GM23248 (cell line): ENCODE data around the gene EVI5L.

Experiments used
- EZH2 ChIP-seq: fragments of 200-600 bp; sonication (generic); IDR thresholded peaks from 2 replicates; pipeline ENCODE4 v1.6.1; 2018; ENCODE audit warnings: antibody characterized with exemption, mild to moderate bottlenecking; ENCODE audit not compliant: insufficient read depth, poor library complexity, severe bottlenecking
- EZH2phosphoT487 ChIP-seq: fragments of 200-600 bp; sonication (generic); IDR thresholded peaks from 2 replicates; pipeline ENCODE4 v1.6.1; 2018; ENCODE audit warnings: antibody characterized with exemption, moderate library complexity, mild to moderate bottlenecking, low read depth; ENCODE audit not compliant: insufficient read depth

DNA sequence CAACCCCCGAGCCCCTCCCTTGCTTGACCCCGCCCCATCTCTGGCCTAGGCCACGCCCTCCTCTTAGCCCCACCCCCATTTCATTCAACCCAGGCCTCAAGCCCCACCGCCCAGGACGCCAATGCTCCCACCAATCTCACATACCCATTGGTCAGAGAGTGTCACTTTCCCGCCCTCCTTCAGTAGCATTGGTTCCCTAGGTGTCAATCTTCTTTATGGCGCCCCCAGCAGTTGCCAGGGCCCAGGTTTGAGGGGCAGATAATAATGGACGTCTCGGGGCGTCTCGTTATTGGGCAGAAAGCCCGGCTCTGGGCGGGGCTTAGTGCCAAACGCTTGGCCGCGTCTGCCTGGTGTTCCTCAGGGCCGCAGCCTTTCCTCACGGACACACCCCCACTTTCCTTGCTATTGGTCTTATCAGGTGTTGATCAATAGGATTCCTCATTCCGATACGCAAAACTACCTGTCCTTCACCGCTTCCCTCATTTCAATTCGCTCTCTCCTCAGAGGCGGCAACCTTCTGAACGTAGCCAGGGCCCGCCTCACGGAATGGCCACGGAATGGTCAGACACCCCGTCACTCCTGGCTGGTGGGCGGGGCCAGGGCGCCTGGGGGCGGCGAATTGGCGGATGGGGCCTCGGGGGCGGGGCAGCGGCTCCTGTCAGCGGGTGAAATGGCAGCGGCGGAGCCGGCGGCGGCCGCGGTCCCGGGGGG, at the start of gene EVI5L:
- no peak for TF ChIP-seq EZH2
- no peak for TF ChIP-seq EZH2phosphoT487
